Measurements from ENCODE around the gene CLMN.

DNA sequence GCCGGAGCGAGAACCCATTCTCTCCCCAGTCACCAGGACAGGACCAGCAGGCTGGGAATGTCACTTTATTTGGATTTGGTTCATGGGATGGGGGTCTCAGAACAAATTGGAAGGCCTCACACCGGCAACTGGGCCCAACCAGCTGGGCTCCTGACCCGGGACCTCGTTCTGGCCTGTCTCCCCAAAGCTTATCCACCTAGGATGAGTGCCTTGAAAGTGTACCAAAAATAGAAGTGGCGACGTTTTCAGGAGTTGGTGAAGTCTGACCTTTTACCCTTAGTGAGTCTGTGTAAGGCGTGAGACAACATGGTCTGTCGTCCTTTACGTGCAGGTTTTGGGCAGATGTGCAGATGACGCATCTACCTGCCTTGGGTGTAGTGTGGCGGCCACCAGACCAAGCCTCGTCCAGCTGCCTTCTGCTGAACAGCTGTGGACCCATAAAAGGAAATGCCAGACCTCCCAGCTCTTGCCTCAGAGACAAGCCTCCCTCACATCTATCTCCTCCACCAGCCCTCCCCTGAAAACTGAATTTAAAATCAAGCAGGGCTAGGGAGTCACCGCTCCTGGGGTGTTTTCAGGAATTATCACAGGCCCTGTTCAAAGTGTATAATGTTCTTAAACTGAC, 36.6 kb upstream of the CLMN start:
- no peak for TF ChIP-seq EP300 (conservative IDR thresholded peaks at IDR 0.05; ENCODE audit: poor library complexity, severe bottlenecking)
- TF ChIP-seq, protein P1, sequence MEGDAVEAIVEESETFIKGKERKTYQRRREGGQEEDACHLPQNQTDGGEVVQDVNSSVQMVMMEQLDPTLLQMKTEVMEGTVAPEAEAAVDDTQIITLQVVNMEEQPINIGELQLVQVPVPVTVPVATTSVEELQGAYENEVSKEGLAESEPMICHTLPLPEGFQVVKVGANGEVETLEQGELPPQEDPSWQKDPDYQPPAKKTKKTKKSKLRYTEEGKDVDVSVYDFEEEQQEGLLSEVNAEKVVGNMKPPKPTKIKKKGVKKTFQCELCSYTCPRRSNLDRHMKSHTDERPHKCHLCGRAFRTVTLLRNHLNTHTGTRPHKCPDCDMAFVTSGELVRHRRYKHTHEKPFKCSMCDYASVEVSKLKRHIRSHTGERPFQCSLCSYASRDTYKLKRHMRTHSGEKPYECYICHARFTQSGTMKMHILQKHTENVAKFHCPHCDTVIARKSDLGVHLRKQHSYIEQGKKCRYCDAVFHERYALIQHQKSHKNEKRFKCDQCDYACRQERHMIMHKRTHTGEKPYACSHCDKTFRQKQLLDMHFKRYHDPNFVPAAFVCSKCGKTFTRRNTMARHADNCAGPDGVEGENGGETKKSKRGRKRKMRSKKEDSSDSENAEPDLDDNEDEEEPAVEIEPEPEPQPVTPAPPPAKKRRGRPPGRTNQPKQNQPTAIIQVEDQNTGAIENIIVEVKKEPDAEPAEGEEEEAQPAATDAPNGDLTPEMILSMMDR (IDR thresholded peaks at IDR 0.05; ENCODE audit: poor library complexity, severe bottlenecking): no peak
- TF ChIP-seq POLR2AphosphoS5 (IDR thresholded peaks at IDR 0.05): no peak
- no peak for TF ChIP-seq EZH2 (IDR thresholded peaks at IDR 0.05; ENCODE audit: borderline replicate concordance, insufficient read depth, low read length, poor library complexity, severe bottlenecking)
- TF ChIP-seq, protein P2, sequence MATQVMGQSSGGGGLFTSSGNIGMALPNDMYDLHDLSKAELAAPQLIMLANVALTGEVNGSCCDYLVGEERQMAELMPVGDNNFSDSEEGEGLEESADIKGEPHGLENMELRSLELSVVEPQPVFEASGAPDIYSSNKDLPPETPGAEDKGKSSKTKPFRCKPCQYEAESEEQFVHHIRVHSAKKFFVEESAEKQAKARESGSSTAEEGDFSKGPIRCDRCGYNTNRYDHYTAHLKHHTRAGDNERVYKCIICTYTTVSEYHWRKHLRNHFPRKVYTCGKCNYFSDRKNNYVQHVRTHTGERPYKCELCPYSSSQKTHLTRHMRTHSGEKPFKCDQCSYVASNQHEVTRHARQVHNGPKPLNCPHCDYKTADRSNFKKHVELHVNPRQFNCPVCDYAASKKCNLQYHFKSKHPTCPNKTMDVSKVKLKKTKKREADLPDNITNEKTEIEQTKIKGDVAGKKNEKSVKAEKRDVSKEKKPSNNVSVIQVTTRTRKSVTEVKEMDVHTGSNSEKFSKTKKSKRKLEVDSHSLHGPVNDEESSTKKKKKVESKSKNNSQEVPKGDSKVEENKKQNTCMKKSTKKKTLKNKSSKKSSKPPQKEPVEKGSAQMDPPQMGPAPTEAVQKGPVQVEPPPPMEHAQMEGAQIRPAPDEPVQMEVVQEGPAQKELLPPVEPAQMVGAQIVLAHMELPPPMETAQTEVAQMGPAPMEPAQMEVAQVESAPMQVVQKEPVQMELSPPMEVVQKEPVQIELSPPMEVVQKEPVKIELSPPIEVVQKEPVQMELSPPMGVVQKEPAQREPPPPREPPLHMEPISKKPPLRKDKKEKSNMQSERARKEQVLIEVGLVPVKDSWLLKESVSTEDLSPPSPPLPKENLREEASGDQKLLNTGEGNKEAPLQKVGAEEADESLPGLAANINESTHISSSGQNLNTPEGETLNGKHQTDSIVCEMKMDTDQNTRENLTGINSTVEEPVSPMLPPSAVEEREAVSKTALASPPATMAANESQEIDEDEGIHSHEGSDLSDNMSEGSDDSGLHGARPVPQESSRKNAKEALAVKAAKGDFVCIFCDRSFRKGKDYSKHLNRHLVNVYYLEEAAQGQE (IDR thresholded peaks at IDR 0.05; ENCODE audit: borderline replicate concordance): no peak
- TF ChIP-seq RAD21 (conservative IDR thresholded peaks at IDR 0.05): no peak
- TF ChIP-seq MXI1 (conservative IDR thresholded peaks at IDR 0.05; ENCODE audit: poor library complexity, severe bottlenecking): no peak
- no peak for TF ChIP-seq SMC3 (conservative IDR thresholded peaks at IDR 0.05; ENCODE audit: poor library complexity)
- TF ChIP-seq TAF1 (IDR thresholded peaks at IDR 0.05; ENCODE audit: low read depth): no peak

All from neural cell (in vitro differentiated cells).